Hematopoietic multipotent progenitor cell treated with erythropoietin and hydrocortisone succinate and interleukin-3 and kit ligand, for 6 days (in vitro differentiated cells): Measurements from ENCODE around the gene ATOX1.

Experiments
- DNase-seq: peaks from one replicate; pipeline ENCODE4 v3.0.0-alpha.2; 2015

ATOX1 gene

GRCh38 chr5:151766975-151767374, 8.5 kb upstream of the ATOX1 start:
- DNase-seq, result no peak

GRCh38 chr5:151764801-151765200, 6.4 kb upstream of the ATOX1 start:
- DNase-seq, result no peak

DNA sequence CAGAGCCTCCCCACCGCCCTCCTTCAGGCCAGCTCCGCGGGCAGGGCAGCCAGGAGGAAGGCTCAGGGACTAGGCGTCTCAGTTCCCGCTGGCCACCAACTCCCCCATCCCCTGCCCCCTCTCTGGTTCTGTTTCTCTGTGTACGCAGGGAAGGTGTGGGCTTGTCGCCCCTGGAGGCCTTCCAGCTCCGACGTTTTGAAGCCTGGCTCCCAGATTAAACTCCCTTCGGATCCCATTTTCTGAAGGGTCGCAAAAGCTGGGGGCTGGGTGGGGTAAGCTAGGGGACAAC, 346 bp downstream of the ATOX1 start:
- DNase-seq, result peak; percentile 37

GRCh38 chr5:151757233-151758140, 944 bp downstream of the ATOX1 start:
- peak; percentile 57 for DNase-seq

- DNase-seq, result no peak
These were observed 3.0 kb downstream of the ATOX1 start for GRCh38 chr5:151755383-151755782.

DNA sequence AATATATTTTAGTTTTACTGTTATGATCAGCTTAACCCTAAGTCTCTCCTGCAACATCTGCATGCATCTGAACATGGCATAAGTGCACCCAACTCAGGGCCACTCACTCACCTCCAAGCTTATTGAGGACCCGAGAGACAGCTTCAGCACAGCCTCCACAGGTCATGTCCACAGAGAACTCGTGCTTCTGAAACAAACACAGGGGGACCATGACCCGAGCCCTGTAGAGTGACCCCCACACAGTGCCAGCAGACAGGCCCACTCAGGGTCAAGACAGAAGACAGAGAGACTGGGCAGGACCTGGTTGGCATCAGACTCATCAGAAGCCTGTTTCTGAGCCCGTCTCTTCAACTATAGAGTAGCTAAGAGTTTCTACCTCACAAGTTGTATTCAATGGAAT, 6.8 kb downstream of the ATOX1 start:
- no peak for DNase-seq

- DNase-seq, result no peak
These were observed 7.3 kb downstream of the ATOX1 start for GRCh38 chr5:151751091-151751490.

GRCh38 chr5:151750121-151750520, 8.3 kb downstream of the ATOX1 start:
- no peak for DNase-seq

GRCh38 chr5:151745071-151745705, 13.2 kb downstream of the ATOX1 start:
- peak; percentile 27 for DNase-seq

DNA sequence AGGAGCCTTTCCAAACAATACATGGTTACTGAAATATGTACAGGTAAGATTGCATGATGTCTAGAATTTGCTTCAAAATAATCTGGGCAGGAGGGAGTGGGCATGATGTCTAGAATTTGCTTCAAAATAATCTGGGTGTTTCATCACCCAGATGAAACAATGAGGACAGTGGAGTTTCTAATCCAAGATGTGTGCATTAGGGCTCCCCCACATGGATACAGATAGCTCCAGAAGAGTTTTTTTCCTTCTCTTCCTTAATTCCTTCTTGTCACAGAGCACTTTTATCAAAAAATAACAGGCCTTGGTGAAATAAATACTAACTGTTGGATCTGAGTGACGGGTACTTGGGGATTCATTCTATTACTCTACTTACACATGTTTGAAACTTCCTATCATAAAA, 14.9 kb downstream of the ATOX1 start:
- DNase-seq, result no peak

DNA sequence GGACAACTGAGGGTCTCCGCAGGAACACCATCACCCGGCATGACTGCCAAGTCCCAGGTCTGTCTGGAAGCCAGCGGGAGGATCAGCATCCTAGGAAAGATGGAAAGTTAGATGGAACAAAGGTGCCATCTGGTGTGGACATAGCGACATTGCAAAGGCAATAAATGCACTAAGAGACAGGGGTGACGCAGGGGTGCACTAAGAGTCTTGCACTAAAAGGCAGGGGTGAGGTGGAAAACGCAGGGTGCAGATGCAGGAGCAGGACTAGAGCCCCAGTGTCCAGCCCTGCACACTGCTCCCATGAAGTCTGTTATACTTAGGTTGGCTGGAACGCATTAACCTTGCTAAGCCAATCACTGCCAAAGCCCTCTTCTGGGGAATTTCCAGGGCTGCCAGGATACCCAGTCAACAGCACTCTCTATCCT, 15.5 kb downstream of the ATOX1 start:
- DNase-seq, result peak; percentile 34

GRCh38 chr5:151741678-151742423, 16.6 kb downstream of the ATOX1 start:
- no peak for DNase-seq

DNA sequence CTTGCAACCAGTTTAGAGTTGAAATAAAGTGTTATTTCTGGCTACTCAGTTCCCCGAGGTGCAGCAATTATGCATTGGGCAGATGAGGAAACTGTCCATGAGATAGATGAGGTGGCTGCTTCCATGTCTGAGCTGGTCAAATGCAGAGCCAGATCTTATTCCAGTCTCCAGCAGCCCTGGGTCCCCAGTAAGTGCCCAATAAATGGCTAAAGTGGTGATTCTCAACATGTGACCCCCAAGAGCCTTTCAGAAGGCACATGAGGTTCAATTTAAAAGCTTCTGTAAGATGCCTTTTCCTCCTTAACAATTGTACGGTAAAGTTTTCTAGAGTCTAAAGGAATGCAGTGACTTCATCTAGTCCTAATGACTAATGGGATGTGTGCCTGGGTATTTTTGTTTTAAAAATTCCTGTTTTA, 17.5 kb downstream of the ATOX1 start:
- no peak for DNase-seq

DNA sequence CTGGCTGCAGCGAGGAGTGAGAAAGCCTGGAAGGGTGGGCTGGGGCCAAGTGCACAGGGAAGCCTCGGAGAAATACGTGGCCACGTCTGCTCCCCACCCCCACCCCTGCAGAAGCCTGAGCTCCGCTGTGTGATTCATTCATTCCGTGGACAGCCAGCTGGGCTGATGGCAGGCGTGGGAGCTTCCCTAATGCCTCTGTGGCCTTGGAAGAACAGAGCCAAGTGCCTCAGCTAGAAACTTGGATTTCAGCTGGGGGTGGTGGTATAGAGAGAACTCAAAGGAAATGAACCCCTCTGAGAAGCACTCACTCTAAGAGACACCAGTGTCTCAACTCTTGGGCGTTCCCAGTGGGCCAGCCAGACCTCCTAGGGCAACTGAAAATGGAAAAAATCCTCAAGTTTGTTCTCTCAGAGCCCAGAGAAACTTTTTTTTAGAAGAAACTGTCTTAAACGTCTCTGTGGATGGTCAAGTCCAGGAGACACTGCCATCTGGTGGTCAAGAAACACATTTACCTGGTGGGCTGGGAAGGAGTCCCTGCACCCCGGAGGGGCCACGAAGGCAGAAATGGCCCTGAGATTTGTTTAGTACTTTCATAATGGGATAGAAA, 18.0 kb downstream of the ATOX1 start:
- peak; percentile 84 for DNase-seq

- no peak for DNase-seq
These were observed 18.5 kb downstream of the ATOX1 start for GRCh38 chr5:151739939-151740335.

- no peak for DNase-seq
These were observed 19.0 kb downstream of the ATOX1 start for GRCh38 chr5:151739395-151739794.

GRCh38 chr5:151738125-151738848, 20.1 kb downstream of the ATOX1 start:
- DNase-seq, result no peak

DNA sequence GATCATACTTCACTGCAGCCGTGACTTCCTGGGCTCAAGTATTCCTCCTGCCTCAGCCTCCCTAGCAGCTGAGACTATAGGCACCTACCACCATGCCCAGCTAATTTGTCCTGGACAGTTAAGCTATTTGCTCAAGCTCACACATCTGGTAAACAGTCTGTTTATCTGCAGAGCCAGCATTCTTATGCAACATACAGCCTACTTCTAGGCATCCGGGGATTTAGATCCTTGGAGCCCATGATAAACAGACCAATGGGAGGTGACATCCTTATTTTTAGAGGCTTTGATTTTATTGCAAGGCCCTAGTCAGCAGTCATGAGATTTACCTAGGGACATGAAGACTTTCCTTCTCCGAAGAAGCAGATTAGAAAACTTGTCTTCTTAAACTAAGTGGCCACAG, 21.0 kb downstream of the ATOX1 start:
- DNase-seq, result no peak

DNA sequence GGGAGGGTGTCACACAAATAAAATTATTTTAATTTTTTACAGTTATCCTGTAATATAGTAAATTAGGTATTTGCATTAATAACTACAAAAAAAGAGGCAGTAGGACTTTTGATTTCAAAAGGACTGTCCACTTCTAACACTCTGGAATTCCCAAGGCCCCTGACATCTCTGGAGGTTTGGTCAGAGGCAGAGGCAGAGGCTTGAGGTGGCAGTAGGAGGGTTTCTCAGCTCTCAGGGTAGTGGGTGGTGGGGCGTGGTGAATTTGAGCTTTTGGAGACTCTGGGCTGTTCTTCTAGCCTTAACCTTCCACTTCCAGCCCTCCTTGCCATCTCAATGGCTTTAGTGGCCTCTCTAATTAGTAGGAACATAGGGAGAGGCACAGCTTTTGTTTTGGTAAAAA, 22.8 kb downstream of the ATOX1 start:
- no peak for DNase-seq

DNA sequence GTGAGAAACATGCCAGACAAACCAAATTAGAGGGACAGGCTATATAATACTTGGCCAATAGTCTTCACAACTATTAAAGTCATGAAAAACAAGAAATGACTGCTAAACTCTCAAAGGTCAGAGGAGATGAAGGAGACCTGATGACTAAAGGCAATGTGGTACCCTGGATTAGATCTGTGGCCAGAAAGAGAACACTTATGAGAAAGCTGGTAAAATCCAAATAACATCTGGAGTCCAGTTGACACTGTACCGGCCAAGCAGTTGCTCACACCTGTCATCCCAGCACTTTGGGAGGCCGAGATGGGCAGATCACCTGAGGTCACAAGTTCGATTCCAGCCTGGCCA, 24.4 kb downstream of the ATOX1 start:
- DNase-seq, result no peak

- DNase-seq, result no peak
These were observed 24.9 kb downstream of the ATOX1 start for GRCh38 chr5:151733358-151734063.

- no peak for DNase-seq
These were observed 28.1 kb downstream of the ATOX1 start for GRCh38 chr5:151730381-151730780.
